Measurements from ENCODE around the gene ATXN1.

The ATXN1 gene

DNA sequence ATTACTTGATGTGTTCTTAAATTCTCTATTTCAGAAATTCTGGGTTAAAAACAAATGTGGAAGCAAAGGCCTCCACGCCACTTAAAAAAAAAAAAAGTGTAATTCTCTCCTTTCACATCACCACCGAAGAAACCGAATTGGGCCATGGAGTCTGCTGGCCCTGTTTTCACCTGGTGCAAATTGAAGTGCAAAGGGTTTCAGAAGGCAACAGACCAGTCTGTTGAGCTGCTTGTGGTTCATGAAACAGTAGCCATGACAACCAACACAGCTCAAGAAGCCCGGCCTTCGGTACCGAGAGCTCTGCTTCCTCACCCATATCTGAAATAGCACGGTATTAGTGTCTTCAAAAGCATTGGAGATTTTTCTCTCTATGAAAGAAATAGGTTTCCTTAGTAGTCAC is 459.7 kb downstream of the ATXN1 start:
- Histone ChIP-seq H3K9ac (ENCODE audit: low read depth in 1 of 2, low read length in 2 of 2) (no peak overlapping the region), H3K27ac (ENCODE audit: low read depth, low read length) (no peak overlapping the region), H3K4me1 (ENCODE audit: control insufficient read depth in 1 of 2, insufficient read depth in 2 of 2, low read length in 2 of 2) (no peaks in the 10 kb centered on the region), H3K36me3 (ENCODE audit: control insufficient read depth in 1 of 2, insufficient read depth in 2 of 2, low read length in 2 of 2) (peaks cover 8 to 14% of the 10 kb centered on the region in 2 donors), H3K9me3 (ENCODE audit: control insufficient read depth in 1 of 2, low read length in 2 of 2) (no peaks in the 10 kb centered on the region), H3K4me3 (ENCODE audit: low read depth in 1 of 2, low read length in 2 of 2) (no peak overlapping the region), H3K27me3 (ENCODE audit: control insufficient read depth in 1 of 2, insufficient read depth in 2 of 2, low read length in 2 of 2) (no peaks in the 10 kb centered on the region)

- Histone ChIP-seq H3K4me1 (ENCODE audit: control insufficient read depth in 1 of 2, insufficient read depth in 2 of 2, low read length in 2 of 2) (no peaks in the 10 kb centered on the region), H3K27me3 (ENCODE audit: control insufficient read depth in 1 of 2, insufficient read depth in 2 of 2, low read length in 2 of 2) (no peaks in the 10 kb centered on the region), H3K9me3 (ENCODE audit: control insufficient read depth in 1 of 2, low read length in 2 of 2) (no peaks in the 10 kb centered on the region), H3K27ac (ENCODE audit: low read depth, low read length) (no peak overlapping the region), H3K9ac (ENCODE audit: low read depth in 1 of 2, low read length in 2 of 2) (no peak overlapping the region), H3K36me3 (ENCODE audit: control insufficient read depth in 1 of 2, insufficient read depth in 2 of 2, low read length in 2 of 2) (peaks cover 6 to 7% of the 10 kb centered on the region in 2 donors), H3K4me3 (ENCODE audit: low read depth in 1 of 2, low read length in 2 of 2) (no peak overlapping the region)
Observed at GRCh38 chr6:16299861-16300260, 461.4 kb downstream of the ATXN1 start.

- H3K27ac ChIP-seq (ENCODE audit: low read depth, low read length) = no peak overlapping the region
- H3K4me3 ChIP-seq (ENCODE audit: low read depth in 1 of 2, low read length in 2 of 2) = no peak overlapping the region
- H3K4me1 ChIP-seq (ENCODE audit: control insufficient read depth in 1 of 2, insufficient read depth in 2 of 2, low read length in 2 of 2) = no peaks in the 10 kb centered on the region
- no peaks in the 10 kb centered on the region for H3K9me3 ChIP-seq (ENCODE audit: control insufficient read depth in 1 of 2, low read length in 2 of 2)
- H3K9ac ChIP-seq (ENCODE audit: low read depth in 1 of 2, low read length in 2 of 2) = no peak overlapping the region
- no peaks in the 10 kb centered on the region for H3K27me3 ChIP-seq (ENCODE audit: control insufficient read depth in 1 of 2, insufficient read depth in 2 of 2, low read length in 2 of 2)
- peaks cover 0 to 7% of the 10 kb centered on the region in 2 donors for H3K36me3 ChIP-seq (ENCODE audit: control insufficient read depth in 1 of 2, insufficient read depth in 2 of 2, low read length in 2 of 2)
Observed at GRCh38 chr6:16296061-16296670, 465.1 kb downstream of the ATXN1 start.

DNA sequence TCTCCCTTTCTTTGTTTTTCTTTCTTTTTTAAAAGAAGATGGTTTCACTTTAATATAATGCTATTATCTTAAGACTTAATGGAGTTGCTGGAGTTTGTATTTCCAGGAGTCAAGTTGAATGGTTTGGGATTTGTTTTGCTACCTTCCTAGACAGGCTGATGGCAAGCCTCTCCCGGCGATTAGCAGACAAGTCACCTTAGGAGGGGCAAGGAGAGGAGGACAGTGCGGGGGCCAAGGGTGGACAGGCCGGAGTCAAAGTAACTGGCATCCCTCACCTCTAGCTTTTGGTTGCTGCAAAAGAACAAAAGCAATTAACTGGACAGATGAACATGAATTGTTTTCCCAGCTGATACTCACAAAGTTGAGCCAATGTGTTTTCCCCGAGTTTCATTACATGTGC is 465.8 kb downstream of the ATXN1 start:
- no peaks in the 10 kb centered on the region for H3K4me1 ChIP-seq (ENCODE audit: control insufficient read depth in 1 of 2, insufficient read depth in 2 of 2, low read length in 2 of 2)
- H3K9me3 ChIP-seq (ENCODE audit: control insufficient read depth in 1 of 2, low read length in 2 of 2) = no peaks in the 10 kb centered on the region
- no peak overlapping the region for H3K4me3 ChIP-seq (ENCODE audit: low read depth in 1 of 2, low read length in 2 of 2)
- H3K9ac ChIP-seq (ENCODE audit: low read depth in 1 of 2, low read length in 2 of 2) = no peak overlapping the region
- H3K27ac ChIP-seq (ENCODE audit: low read depth, low read length) = no peak overlapping the region
- no peaks in the 10 kb centered on the region for H3K27me3 ChIP-seq (ENCODE audit: control insufficient read depth in 1 of 2, insufficient read depth in 2 of 2, low read length in 2 of 2)
- H3K36me3 ChIP-seq (ENCODE audit: control insufficient read depth in 1 of 2, insufficient read depth in 2 of 2, low read length in 2 of 2) = peaks cover 0 to 7% of the 10 kb centered on the region in 2 donors

- Histone ChIP-seq H3K4me3 (ENCODE audit: low read depth in 1 of 2, low read length in 2 of 2) (no peak overlapping the region), H3K4me1 (ENCODE audit: control insufficient read depth in 1 of 2, insufficient read depth in 2 of 2, low read length in 2 of 2) (no peaks in the 10 kb centered on the region), H3K27me3 (ENCODE audit: control insufficient read depth in 1 of 2, insufficient read depth in 2 of 2, low read length in 2 of 2) (no peaks in the 10 kb centered on the region), H3K27ac (ENCODE audit: low read depth, low read length) (no peak overlapping the region), H3K9me3 (ENCODE audit: control insufficient read depth in 1 of 2, low read length in 2 of 2) (no peaks in the 10 kb centered on the region), H3K36me3 (ENCODE audit: control insufficient read depth in 1 of 2, insufficient read depth in 2 of 2, low read length in 2 of 2) (peaks cover 0 to 6% of the 10 kb centered on the region in 2 donors), H3K9ac (ENCODE audit: low read depth in 1 of 2, low read length in 2 of 2) (no peak overlapping the region)
Observed at GRCh38 chr6:16295060-16295459, 466.2 kb downstream of the ATXN1 start.

DNA sequence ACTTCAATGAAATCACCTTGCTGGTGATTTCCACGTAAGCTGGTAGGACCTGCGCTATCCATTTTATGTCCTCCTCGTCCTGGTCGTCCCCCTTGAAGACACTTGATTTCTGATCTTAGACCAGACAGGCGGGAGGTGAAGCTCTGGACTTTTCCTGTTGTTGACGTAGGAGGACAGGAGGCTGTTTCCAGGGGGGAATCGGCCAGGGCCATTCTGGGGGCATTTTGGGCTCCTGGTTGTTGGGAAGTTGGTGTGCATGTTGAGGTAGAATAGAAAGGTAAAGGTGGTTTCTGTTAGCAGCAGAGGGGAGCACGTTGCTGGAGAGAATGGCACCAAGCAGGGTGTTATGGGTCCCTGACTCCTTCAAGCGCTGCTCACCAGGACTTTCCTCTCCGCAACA is 466.9 kb downstream of the ATXN1 start:
- H3K4me3 ChIP-seq (ENCODE audit: low read depth in 1 of 2, low read length in 2 of 2) = no peak overlapping the region
- no peaks in the 10 kb centered on the region for H3K36me3 ChIP-seq (ENCODE audit: control insufficient read depth in 1 of 2, insufficient read depth in 2 of 2, low read length in 2 of 2)
- no peak overlapping the region for H3K9ac ChIP-seq (ENCODE audit: low read depth in 1 of 2, low read length in 2 of 2)
- no peaks in the 10 kb centered on the region for H3K27me3 ChIP-seq (ENCODE audit: control insufficient read depth in 1 of 2, insufficient read depth in 2 of 2, low read length in 2 of 2)
- no peaks in the 10 kb centered on the region for H3K4me1 ChIP-seq (ENCODE audit: control insufficient read depth in 1 of 2, insufficient read depth in 2 of 2, low read length in 2 of 2)
- H3K9me3 ChIP-seq (ENCODE audit: control insufficient read depth in 1 of 2, low read length in 2 of 2) = no peaks in the 10 kb centered on the region
- H3K27ac ChIP-seq (ENCODE audit: low read depth, low read length) = no peak overlapping the region

DNA sequence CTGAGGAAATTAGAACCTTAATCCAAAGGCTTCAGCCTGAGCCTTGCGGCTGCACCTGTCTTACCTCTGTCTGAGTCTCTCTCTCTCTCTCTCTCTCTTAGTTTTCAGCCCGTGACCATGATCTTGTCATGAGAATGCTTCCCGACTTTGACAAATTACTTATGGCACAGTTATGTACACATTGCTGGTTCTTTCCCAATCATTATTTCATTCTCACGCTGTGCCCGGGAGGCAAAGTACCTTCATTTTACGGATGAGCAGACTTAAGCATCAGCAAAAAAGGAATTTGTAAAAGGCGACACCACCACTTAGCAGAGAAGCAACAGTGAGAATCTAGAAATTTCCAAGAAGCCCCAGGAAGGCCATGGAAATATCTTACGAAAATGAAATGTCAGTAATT is 468.3 kb downstream of the ATXN1 start:
- Histone ChIP-seq H3K36me3 (ENCODE audit: control insufficient read depth in 1 of 2, insufficient read depth in 2 of 2, low read length in 2 of 2) (no peaks in the 10 kb centered on the region), H3K4me1 (ENCODE audit: control insufficient read depth in 1 of 2, insufficient read depth in 2 of 2, low read length in 2 of 2) (no peaks in the 10 kb centered on the region), H3K27me3 (ENCODE audit: control insufficient read depth in 1 of 2, insufficient read depth in 2 of 2, low read length in 2 of 2) (no peaks in the 10 kb centered on the region), H3K9me3 (ENCODE audit: control insufficient read depth in 1 of 2, low read length in 2 of 2) (no peaks in the 10 kb centered on the region), H3K4me3 (ENCODE audit: low read depth in 1 of 2, low read length in 2 of 2) (no peak overlapping the region), H3K27ac (ENCODE audit: low read depth, low read length) (no peak overlapping the region), H3K9ac (ENCODE audit: low read depth in 1 of 2, low read length in 2 of 2) (no peak overlapping the region)

DNA sequence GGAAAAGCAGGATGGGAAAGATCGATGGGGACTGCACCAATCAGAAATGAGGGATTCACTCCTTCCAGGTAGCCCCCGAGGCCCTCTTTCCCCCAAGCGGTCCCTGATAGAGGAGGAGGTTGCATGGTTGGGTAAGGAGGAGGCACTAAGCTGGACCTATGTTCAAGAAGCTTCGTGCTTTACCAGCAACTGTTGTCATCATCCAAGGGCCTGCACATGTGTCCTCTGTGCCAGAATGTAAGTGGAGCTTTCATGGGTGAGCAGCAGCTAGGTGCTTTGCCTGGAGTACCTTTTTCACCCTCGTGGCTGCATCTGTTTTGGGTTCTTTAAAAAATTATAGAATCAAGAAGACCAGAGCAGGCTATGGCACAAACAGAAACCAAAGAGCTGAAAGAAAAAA is 468.8 kb downstream of the ATXN1 start:
- H3K36me3 ChIP-seq (ENCODE audit: control insufficient read depth in 1 of 2, insufficient read depth in 2 of 2, low read length in 2 of 2) = no peaks in the 10 kb centered on the region
- H3K27ac ChIP-seq (ENCODE audit: low read depth, low read length) = no peak overlapping the region
- no peaks in the 10 kb centered on the region for H3K9me3 ChIP-seq (ENCODE audit: control insufficient read depth in 1 of 2, low read length in 2 of 2)
- H3K4me3 ChIP-seq (ENCODE audit: low read depth in 1 of 2, low read length in 2 of 2) = no peak overlapping the region
- no peaks in the 10 kb centered on the region for H3K27me3 ChIP-seq (ENCODE audit: control insufficient read depth in 1 of 2, insufficient read depth in 2 of 2, low read length in 2 of 2)
- no peaks in the 10 kb centered on the region for H3K4me1 ChIP-seq (ENCODE audit: control insufficient read depth in 1 of 2, insufficient read depth in 2 of 2, low read length in 2 of 2)
- H3K9ac ChIP-seq (ENCODE audit: low read depth in 1 of 2, low read length in 2 of 2) = no peak overlapping the region

DNA sequence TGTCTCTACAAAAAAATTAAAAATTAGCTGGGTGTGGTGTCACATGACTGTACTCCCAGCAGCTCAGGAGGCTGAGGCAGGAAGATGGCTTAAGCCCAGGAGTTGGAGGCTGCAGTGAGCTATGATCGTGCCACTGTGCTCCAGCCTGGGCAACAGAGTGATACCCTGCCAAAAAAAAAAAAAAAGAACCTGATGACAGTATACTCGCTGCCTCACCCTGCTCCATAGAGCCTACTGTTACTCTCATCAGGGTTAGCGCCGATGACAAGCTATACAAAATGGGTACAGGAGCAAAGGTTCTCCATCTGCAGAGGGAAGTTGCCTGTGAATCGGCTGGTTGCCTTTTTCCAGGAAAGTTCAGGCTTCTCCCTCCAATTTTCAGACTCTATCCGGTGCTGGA is 469.5 kb downstream of the ATXN1 start:
- Histone ChIP-seq H3K9me3 (ENCODE audit: control insufficient read depth in 1 of 2, low read length in 2 of 2) (no peaks in the 10 kb centered on the region), H3K4me3 (ENCODE audit: low read depth in 1 of 2, low read length in 2 of 2) (no peak overlapping the region), H3K36me3 (ENCODE audit: control insufficient read depth in 1 of 2, insufficient read depth in 2 of 2, low read length in 2 of 2) (no peaks in the 10 kb centered on the region), H3K27ac (ENCODE audit: low read depth, low read length) (no peak overlapping the region), H3K27me3 (ENCODE audit: control insufficient read depth in 1 of 2, insufficient read depth in 2 of 2, low read length in 2 of 2) (no peaks in the 10 kb centered on the region), H3K9ac (ENCODE audit: low read depth in 1 of 2, low read length in 2 of 2) (no peak overlapping the region), H3K4me1 (ENCODE audit: control insufficient read depth in 1 of 2, insufficient read depth in 2 of 2, low read length in 2 of 2) (no peaks in the 10 kb centered on the region)

DNA sequence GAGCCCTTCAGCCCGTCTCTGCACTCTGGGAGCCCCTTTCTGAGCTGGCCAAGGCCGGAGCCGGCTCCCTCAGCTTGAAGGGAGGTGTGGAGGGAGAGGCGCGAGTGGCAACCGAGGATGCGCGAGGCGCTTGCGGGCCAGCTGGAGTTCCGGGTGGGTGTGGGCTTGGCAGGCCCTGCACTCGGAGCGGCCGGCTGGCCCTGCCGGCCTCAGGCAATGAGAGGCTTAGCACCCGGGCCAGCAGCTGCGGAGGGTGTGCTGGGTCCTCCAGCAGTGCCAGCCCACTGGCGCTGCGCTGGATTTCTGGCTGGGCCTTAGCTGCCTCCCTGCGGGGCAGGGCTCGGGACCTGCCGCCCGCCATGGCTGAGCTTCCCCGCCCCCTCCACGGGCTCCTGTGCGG is 473.1 kb downstream of the ATXN1 start:
- H3K36me3 ChIP-seq (ENCODE audit: control insufficient read depth in 1 of 2, insufficient read depth in 2 of 2, low read length in 2 of 2) = no peaks in the 10 kb centered on the region
- H3K4me1 ChIP-seq (ENCODE audit: control insufficient read depth in 1 of 2, insufficient read depth in 2 of 2, low read length in 2 of 2) = no peaks in the 10 kb centered on the region
- H3K4me3 ChIP-seq (ENCODE audit: low read depth in 1 of 2, low read length in 2 of 2) = no peak overlapping the region
- H3K27me3 ChIP-seq (ENCODE audit: control insufficient read depth in 1 of 2, insufficient read depth in 2 of 2, low read length in 2 of 2) = no peaks in the 10 kb centered on the region
- H3K9me3 ChIP-seq (ENCODE audit: control insufficient read depth in 1 of 2, low read length in 2 of 2) = no peaks in the 10 kb centered on the region
- no peak overlapping the region for H3K27ac ChIP-seq (ENCODE audit: low read depth, low read length)
- H3K9ac ChIP-seq (ENCODE audit: low read depth in 1 of 2, low read length in 2 of 2) = no peak overlapping the region

DNA sequence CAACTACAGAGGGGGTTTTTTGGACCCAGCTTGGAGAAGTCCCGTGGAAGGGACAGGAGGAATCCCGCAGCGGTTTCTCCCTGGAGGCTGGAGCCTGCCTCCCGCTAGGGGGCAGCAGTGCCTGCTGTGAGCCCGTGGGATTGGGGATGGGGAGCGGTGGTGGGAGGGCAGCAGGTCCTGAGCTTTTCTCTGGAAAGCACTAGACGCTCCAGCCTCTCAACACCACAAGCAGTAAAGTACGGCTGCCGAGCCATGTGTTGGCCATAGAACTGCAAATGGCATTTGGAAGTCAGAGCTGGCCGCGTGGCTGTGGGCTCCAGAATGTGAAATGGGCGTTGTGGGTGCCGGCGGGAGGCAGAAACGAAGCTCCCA is 475.1 kb downstream of the ATXN1 start:
- Histone ChIP-seq H3K9me3 (ENCODE audit: control insufficient read depth in 1 of 2, low read length in 2 of 2) (no peaks in the 10 kb centered on the region), H3K27ac (ENCODE audit: low read depth, low read length) (no peak overlapping the region), H3K4me1 (ENCODE audit: control insufficient read depth in 1 of 2, insufficient read depth in 2 of 2, low read length in 2 of 2) (no peaks in the 10 kb centered on the region), H3K36me3 (ENCODE audit: control insufficient read depth in 1 of 2, insufficient read depth in 2 of 2, low read length in 2 of 2) (no peaks in the 10 kb centered on the region), H3K4me3 (ENCODE audit: low read depth in 1 of 2, low read length in 2 of 2) (no peak overlapping the region), H3K27me3 (ENCODE audit: control insufficient read depth in 1 of 2, insufficient read depth in 2 of 2, low read length in 2 of 2) (no peaks in the 10 kb centered on the region), H3K9ac (ENCODE audit: low read depth in 1 of 2, low read length in 2 of 2) (no peak overlapping the region)

Data from duodenal mucosa (tissue), 2 donors.